ENCODE data around the gene PPP1CB.
A peak's percentile ranks its signal among the peaks of the same experiment; 100 is the strongest.
"Not testable (repeated sequence)": the region's sequence is repeated elsewhere in the genome, so short reads cannot be mapped to it uniquely, and the experiment has no call there.

PPP1CB gene

GRCh38 chr2:28751252-28751955 lies at the start of gene PPP1CB:
PPP1CB (plus strand) TSS chr2:28751830; CDS start chr2:28752125, 295 bp downstream.
- DNase-seq, result peak; percentile 92

- DNase-seq, result no peak
Observed at GRCh38 chr2:28702415-28702861, 49.2 kb upstream of the PPP1CB start.

GRCh38 chr2:28702878-28703277 lies 48.8 kb upstream of the PPP1CB start:
- DNase-seq, result no peak

- DNase-seq, result no peak
Observed at GRCh38 chr2:28704621-28705020, 47.0 kb upstream of the PPP1CB start.

GRCh38 chr2:28705751-28706440 lies 45.7 kb upstream of the PPP1CB start:
- no peak for DNase-seq

GRCh38 chr2:28707592-28707991 lies 44.0 kb upstream of the PPP1CB start:
- no peak for DNase-seq

- DNase-seq, result no peak
Observed at GRCh38 chr2:28709101-28709500, 42.5 kb upstream of the PPP1CB start.

GRCh38 chr2:28710545-28710944 lies 41.1 kb upstream of the PPP1CB start:
- no peak for DNase-seq

- DNase-seq, result no peak
Observed at GRCh38 chr2:28713577-28714298, 37.9 kb upstream of the PPP1CB start.

GRCh38 chr2:28716265-28716865 lies 35.3 kb upstream of the PPP1CB start:
- no peak for DNase-seq

GRCh38 chr2:28717339-28717758 lies 34.3 kb upstream of the PPP1CB start:
- no peak for DNase-seq

- DNase-seq, result no peak
Observed at GRCh38 chr2:28720345-28720744, 31.3 kb upstream of the PPP1CB start.

- DNase-seq, result no peak
Observed at GRCh38 chr2:28721601-28722191, 29.9 kb upstream of the PPP1CB start.

- no peak for DNase-seq
Observed at GRCh38 chr2:28725021-28725711, 26.5 kb upstream of the PPP1CB start.

- DNase-seq, result no peak
Observed at GRCh38 chr2:28726177-28726576, 25.5 kb upstream of the PPP1CB start.

- DNase-seq, result no peak
Observed at GRCh38 chr2:28729698-28730097, 21.9 kb upstream of the PPP1CB start.

GRCh38 chr2:28730641-28731146 lies 20.9 kb upstream of the PPP1CB start:
- DNase-seq, result no peak

GRCh38 chr2:28735511-28735910 lies 16.1 kb upstream of the PPP1CB start:
- no peak for DNase-seq

GRCh38 chr2:28736034-28736433 lies 15.6 kb upstream of the PPP1CB start:
- DNase-seq, result no peak

GRCh38 chr2:28737655-28738054 lies 14.0 kb upstream of the PPP1CB start:
- no peak for DNase-seq

GRCh38 chr2:28742619-28743018 lies 9.0 kb upstream of the PPP1CB start:
- not testable (repeated sequence) for DNase-seq

GRCh38 chr2:28745225-28745624 lies 6.4 kb upstream of the PPP1CB start:
- DNase-seq, result no peak

Data from NCI-H526 treated with DMSO at 0.1 percent for 48 hours (cell line).